Measurements from ENCODE around the gene UXT. TPM values are rescaled to one million over a fixed set of nuclear protein-coding genes. Genes with fewer than 3 reads are reported as not detected.
A peak's percentile ranks its signal among the peaks of the same experiment; 100 is the strongest.

The UXT gene
- total and polyA plus RNA-seq, 2 of the 13 experiments (the other 11 are each of a cell fraction or from before 2014, with no cell fraction given) = 107 to 123 TPM

GRCh38 chrX:47619486-47620302, 39.3 kb downstream of the UXT start, which contains the start of gene SYN1 (continued):
- TF ChIP-seq HMGXB3 (CRISPR knock-in tag; IDR thresholded peaks at IDR 0.05; ENCODE audit: borderline replicate concordance) = 0 out of 2 replicates have a peak, but pooled peaks have one; percentile 38
- TF ChIP-seq ZNF382 (CRISPR knock-in tag; IDR thresholded peaks at IDR 0.05; ENCODE audit: borderline replicate concordance) = no peak
- TF ChIP-seq KIAA2018 (CRISPR knock-in tag; IDR thresholded peaks at IDR 0.05; ENCODE audit: borderline replicate concordance) = no peak
- TF ChIP-seq ZBTB7B (CRISPR knock-in tag; IDR thresholded peaks at IDR 0.05) = no peak
- TF ChIP-seq ZNF841 (CRISPR knock-in tag; IDR thresholded peaks at IDR 0.05; ENCODE audit: borderline replicate concordance) = no peak
- TF ChIP-seq CHD2 (IDR thresholded peaks at IDR 0.05; ENCODE audit: low read depth, low read length) = no peak
- no peak for TF ChIP-seq SRSF1 (optimal IDR thresholded peaks at IDR 0.05; ENCODE audit: low read depth, low read length)
- no peak for TF ChIP-seq POLR2AphosphoS2 (IDR thresholded peaks at IDR 0.05; ENCODE audit: low read depth, low read length)
- TF ChIP-seq PREB (CRISPR knock-in tag; IDR thresholded peaks at IDR 0.05) = no peak
- TF ChIP-seq POLR2G (IDR thresholded peaks at IDR 0.05; ENCODE audit: low read depth, low read length) = no peak
- TF ChIP-seq ZNF180 (CRISPR knock-in tag; IDR thresholded peaks at IDR 0.05; ENCODE audit: borderline replicate concordance, low read depth) = no peak
- no peak for TF ChIP-seq YY1 (IDR thresholded peaks at IDR 0.05; ENCODE audit: insufficient read depth, insufficient replicate concordance, low read depth, low read length)
- peak; percentile 71 for TF ChIP-seq HNRNPK (IDR thresholded peaks at IDR 0.05; ENCODE audit: low read depth, low read length, poor library complexity, severe bottlenecking)
- TF ChIP-seq ZNF354B (CRISPR knock-in tag; IDR thresholded peaks at IDR 0.05) = 0 out of 2 replicates have a peak, but pooled peaks have one; percentile 28
- no peak for TF ChIP-seq ZNF879 (CRISPR knock-in tag; IDR thresholded peaks at IDR 0.05)
